SKM-1 treated with dmso at 0.1 percent for 144 hours (cell line): ENCODE data around the gene NPL.

Source experiments
- DNase-seq: peaks from one replicate; lab custom pipeline; 2025; ENCODE audit not compliant: unreplicated experiment; lab: John Stamatoyannopoulos, UW

The NPL gene

DNA sequence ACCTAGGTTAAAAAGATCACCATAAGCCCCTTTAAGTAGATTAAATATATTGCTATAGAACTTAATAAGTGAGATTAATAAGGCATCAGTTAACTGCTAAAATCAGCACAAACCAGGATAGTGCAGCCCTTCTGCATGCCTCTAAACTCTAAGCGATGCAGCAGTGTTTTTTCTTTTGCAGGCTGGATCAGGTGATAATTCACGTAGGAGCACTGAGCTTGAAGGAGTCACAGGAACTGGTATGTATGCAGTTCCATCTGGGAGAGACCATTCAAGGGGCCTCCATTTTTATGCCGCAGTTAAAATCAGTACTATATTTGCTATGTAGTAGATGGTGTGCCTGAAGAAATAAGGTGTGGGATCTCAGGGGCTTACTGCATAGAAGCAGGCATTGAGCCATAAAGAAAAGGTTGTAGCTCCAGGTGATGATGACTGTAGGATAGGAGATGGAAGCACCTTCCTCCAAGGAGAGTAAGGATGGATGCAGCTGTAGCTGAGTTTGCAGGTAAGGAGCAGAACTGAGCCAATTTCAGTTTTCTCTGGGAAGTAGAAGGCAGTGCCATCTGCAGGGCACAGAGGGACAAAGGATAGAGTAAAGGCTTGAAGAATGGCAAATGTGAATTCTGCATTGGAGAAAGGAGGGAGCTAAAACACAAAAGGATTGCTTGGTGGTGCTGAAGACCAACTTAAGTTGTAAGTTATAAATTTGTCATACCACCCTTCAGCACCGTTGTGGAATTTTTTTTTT is 22.6 kb downstream of the NPL start:
- DNase-seq: no peak

DNA sequence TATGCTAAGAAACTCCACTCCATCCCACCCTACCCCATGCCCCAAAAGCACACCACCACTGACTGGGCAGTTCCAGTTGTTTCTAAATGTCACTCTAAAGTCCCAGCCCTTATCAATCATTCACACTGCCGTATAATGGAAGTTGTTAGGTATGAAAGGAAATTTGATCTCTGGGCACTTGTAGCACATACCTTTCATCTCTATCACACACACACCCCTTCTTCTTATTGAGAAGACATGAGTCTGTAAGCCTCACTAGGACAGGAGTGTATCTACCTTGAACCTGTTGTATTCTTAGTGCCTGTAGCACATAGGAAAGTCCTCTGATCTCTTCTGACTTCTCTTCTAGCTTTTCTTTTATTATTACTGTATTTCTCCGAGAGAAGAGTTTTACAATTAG is 27.3 kb downstream of the NPL start:
- DNase-seq: no peak

DNA sequence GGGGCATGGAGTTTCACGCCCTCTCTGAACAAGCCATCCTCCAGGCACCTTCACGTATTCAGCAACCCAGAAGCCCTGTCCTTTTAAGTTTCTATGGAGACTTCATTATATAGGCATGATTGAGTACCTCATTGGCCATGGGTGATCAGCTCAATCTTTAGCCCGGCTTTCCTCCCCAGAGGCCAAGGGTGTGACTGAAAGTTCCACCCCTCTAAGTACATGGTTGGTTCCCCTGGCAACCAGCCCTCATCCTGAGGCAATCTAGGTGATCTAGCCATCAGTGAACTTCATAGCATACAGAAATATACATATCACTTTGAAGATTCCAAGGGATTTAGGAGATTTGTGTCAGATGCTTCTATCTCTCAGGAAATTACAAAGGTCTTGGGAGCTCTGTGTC is 28.2 kb downstream of the NPL start:
- DNase-seq: no peak

DNA sequence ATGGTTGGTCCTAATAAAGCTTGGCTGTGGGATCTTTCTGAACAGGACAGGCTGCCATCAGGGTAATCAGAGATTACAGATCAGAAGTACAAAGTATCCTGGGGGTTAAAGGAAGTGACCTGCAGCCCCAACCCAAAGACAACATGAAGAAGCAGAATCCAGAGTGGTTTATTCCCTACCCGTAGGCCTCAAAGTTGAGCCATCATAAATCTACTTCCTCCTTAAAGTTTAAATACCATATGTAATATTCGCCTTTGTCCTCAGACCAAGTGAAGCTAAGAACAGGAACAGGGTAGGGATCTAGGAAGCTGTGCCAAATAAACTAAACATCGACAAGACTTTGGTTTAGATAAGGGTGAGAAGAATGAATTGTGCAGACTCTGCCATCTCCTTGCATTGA is 33.6 kb downstream of the NPL start:
- DNase-seq: peak; percentile 45

DNA sequence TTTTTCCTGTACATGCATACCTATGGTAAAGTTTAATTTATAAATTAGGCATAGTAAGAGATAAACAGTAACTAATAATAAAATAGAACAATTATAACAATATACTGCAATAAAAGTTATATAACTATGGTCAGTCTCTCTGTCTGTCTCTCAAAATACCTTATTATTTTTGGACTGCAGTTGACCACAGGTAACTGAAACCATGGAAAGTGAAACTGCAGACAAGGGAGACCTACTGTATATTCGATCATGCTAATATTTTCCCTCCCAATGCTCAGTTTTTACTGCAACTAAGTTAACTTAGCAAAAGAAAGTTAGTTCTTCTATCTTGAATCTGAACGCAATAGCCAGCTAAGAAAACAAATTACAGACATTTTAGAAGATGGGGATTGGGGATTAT is 37.3 kb downstream of the NPL start:
- no peak for DNase-seq

DNA sequence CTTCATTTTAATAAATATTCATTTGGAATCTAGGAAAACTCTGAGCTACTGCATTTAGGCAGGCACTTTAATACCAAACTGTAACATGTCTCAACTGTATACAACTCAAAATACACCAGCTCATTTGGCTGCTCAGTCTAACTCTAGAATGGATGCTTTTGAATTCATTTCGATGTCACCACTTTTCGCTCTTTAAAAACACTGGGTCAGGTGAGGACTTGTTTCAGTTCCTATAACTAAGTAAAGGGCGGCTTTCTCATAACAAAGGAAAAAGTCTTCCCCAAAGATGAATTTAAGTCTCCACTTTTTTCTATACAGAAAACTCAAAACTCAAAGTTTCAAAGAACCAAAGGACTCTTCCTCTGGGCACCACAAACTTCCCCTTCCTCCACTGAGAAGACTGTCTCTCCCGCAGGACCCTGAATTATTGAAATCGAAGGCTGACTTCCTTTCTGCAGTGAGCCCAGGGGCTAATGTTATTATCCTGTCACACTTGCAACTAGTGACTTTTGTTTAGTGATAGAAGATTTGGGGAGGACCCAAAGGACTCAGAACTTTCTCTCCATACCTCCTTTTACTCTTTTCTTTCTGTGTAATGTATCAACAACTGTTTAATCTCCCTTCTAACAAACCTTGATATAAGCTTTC is 39.8 kb downstream of the NPL start:
- peak; percentile 45 for DNase-seq

DNA sequence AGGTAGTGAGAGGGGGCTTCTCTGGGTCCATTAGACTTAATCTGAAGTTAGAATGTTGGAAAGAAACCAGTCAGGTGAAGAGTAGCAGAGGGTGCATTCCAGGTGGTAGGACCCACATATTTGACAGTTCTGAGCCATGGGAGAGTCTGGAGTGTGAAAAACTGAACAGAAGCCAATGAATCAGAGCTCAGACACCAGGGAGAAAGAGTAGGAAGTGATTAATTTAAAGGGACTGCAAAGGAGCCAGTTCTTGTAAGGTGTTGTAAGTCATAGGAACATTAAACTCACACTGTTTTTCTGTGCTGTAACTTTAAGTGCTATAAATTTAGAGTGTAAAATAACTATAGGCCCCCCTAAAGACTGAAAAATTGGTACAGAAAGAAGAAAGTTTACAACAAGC is 43.7 kb downstream of the NPL start:
- no peak for DNase-seq

DNA sequence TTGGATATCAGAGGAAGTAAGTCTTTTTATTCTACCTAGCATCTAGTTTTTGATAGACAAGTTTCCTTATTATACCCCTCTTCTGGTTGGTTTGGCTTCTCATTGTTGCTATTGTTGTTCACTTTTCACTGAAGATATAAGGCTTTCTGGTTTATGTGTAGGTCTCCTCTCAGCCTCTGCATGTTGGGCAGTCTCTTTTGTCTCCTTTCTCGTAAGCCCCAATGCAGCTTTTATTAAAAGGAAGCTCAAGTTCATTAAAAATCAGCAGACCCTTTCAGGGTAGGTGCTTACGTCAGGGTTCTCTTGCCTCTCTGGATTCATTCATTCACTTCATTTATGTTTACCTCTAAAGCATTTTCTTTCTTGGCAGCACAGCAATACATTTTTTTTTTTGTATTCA is 44.8 kb downstream of the NPL start:
- DNase-seq: no peak

DNA sequence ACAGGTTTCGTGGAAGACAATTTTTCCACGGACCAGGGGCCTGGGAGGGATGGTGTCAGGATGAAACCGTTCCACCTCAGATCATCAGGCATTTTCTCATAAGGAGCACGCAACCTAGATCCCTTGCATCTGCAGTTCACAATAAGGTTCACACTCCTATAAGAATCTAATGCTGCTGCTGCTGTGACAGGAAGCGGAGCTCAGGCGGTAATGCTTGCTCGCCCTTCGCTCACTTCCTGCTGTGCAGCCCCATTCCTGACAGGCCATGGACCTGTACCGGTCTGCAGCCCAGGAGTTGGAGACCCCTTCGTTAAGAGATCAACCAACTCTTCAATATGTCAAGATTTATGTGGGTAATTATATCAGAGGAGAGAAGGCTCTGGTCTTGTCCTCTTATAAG is 46.2 kb downstream of the NPL start:
- DNase-seq: no peak

DNA sequence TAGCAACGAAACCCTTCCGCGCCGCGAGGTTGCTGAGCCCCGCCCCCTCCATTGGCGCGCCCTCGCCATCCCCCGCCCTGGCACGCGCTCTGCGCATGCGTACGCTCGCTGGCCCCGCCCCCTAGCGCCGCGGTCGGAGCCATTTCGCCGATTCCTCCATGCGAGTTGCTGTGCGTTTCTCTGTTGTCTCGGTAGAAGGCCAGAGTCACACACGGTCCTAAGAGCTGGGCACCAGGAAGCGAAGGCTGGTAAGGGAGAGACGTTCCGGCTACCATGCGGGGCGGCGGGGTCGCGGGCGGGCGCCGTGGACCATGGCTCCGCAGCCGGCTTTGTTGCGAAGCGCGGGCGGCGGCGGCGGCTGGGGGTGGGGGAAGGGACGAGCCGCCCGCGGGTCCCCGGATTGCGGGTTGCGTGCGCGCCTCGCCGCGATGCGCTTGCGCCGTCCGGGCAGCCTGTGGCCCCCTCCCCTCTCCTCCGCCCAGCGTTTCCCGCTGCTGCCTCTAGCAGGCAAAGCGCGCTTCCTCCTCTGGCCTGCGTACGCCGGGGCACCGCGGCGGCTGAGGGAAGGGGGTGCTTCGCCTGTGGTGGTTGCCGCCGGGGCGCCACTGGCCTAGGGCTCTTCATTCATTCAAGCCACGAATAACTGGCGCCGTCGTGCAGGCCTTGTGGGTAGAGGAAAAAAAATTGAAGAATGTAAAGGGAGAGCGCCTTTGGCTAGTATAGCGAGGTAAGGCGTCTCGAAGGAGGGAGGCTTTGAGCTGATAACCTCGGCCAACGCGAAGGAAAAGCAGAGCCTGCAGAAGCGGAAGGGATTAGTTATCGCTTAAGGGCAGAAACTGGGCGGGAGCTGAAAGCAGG is 49.9 kb downstream of the NPL start, which contains the start of gene DHX9:
TSS of gene DHX9 (plus strand) at position 139 of the 858 bp plus-strand sequence. CDS start 3,220 bp downstream, outside the sequence.
- DNase-seq: peak; percentile 95

DNA sequence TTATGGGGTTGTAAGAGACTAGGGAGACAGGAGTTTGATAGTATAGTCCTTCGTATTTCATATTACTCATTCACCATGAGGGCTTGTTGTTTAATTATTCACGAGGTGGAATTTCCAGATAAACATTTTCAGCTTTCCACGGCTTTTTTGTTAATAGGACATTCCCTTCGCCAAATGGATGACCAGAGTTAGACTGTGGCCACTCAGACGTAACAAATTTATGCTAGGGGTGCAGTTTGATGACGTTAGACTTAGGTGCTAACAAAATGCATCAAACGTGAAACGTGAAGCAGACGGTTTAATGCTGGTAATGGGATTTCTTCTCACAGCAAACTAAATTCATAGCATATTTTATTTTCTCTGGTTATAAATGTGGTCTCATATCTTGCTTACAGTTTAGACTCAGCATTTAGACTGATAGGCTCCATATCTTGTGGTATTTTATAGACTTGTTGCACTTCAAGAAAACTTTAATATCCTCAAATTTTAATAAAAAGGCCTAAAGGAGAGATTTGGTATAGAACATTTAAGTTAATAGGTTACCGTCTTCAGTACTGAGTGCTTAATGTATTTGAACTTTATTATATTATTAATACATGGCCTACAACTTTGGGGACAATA is 51.9 kb downstream of the NPL start:
- DNase-seq: no peak

DNA sequence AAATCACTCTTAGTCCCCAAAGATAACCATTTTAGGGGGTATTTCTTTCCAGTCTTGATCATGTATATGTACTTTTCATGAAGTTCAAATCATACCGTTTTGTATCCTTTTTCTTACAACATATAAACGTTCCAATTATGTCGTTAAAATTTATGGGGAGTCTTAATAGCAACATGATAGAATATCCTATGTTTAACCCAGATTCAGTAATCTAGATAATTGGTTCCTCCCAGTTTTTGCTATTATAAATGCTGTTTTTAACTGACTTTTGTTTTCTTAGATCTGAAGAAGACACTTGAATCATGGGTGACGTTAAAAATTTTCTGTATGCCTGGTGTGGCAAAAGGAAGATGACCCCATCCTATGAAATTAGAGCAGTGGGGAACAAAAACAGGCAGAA is 52.7 kb downstream of the NPL start:
- DNase-seq: no peak

DNA sequence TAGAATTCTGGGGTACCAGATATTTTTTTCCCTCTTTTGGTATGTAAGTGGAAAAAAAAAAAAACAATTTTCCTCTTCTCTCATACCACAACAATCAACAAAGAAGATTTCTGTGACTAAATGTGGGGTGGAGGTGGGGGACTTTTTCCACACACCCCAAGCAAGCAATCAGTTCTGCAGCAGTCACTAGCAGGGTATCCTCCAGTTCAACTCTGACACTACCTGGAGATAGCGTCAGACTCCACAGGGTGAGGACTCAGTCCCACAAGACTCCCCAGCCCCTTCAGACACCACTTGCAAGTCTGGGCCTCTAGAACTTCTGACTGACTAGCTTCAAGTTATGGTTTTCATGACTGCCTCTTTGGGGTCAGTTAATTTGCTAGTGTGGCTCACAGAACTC is 55.8 kb downstream of the NPL start:
- DNase-seq: no peak

DNA sequence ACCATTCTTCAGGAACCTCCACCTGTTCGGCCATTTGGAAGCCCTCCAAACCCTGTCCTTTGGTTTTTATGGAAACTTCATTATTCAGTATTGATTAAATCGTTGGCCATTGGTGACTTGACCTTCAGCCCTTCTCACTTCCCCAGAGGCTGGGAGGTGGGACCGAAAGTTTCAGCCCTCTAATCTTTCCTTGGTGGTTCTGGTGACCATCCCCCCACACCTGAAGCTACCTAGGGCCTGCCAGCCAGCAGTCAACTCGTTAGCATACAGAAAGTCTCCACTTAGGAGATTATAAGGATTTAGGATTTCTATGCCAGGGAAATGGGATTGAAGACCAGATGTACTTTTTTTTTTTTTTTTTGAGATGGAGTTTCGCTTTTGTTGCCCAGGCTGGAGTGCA is 56.3 kb downstream of the NPL start:
- DNase-seq: no peak

DNA sequence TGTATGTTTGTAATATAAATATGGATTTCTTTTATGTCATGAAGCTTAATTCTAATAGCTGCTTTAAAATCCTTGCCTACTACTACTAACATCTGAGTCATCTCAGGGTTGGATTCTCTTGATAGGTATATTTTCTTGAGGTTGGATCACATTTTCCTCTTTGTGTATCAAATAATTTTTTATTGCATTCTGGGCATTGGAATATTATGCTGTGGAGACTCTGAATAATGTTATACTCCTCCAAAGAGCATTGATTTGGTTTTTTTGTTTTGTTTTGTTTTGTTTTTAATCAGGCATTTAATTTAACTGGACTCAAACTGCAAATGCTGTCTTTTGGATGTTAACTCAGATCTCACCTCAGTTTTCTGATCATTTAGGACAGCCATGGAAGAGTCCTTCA is 57.5 kb downstream of the NPL start:
- DNase-seq: no peak

DNA sequence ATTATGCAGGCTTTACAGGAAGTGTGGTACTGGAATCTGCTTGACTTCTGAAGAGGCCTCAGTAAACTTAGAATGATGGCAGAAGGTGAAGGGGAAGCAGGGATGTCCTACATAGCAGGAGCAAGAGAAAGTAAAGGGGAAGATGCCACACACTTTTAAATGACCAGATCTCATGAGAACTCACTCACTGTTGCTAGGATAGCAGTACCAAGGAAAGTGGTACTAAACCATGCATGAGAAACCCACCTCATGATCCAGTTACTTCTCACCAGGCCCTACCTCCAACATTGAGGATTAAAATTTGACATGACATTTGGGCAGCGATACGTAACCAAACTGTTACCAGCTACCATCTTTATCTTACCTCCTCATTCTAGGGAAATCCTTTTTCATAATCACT is 59.2 kb downstream of the NPL start:
- DNase-seq: no peak

DNA sequence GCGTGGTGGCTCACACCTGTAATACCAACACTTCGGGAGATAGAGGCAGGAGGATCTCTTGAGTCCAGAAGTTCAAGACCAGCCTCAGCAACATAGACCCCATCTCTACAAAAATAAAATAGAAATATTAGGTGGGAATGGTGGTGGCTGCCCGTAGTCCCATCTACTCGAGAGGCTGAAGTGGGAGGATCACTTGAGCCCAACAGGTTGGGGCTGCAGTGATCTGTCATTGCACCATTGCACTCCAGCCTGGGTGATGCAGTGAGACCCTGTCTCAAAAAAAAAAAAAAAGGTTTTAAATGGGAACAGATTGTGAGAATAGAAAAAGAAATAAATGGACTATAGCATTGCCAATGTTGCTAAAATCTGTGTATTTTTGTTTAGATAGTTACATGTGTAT is 60.7 kb downstream of the NPL start:
- no peak for DNase-seq

DNA sequence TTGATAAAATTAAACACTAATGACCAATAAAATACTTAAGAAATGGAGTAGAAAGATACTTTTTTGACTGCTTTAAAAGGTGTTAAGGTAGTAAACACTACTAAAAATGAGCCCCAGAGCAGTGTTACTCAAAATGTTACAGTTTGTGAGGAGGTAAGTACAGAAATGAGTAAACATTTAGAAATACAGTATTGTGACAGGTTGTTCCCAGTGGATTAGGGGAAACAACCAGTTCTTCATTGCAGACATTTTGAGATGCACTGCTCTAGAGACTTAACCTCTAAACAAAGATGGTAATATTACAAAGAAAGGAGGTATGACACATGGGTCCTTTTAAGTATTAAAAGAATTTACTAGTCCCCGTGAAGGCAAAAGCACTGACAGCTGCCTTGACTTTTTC is 62.3 kb downstream of the NPL start:
- DNase-seq: no peak

DNA sequence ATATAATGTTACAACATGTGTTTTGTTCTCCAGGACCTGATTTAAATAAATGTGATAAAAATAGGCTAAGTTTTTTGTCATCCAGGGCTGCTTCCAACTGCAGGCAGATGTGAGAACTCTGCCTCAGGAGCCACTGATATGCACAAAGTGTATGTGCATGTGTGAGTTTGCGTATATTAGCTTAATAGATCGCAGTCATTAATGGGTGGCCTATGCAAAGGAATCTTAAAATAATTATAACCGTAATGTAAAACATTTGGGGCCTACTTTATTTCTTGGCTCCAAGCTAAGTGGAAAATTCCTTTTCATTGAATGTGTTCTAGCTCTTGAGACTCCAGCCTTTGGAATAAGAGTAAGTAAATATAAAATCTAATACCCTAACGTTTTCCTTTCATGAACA is 66.3 kb downstream of the NPL start:
- DNase-seq: no peak

DNA sequence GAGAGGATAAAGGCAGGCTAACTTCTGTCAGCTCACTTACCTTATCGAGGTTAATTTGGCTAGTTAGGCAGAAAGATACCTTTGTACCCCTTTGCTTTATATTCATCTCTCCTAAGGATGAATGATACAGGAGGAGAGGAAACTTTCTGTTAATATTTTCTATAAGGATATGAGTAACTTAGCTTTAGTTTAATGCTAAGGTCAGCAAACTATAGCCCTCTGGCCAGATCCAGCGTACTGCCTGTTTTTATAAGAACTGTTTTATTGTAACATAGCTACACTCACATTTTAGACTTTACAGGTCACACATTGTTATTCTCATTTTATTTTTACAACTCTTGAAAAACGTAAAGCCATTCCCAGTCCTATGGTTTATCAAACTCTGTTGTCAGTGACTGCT is 67.6 kb downstream of the NPL start:
- no peak for DNase-seq

DNA sequence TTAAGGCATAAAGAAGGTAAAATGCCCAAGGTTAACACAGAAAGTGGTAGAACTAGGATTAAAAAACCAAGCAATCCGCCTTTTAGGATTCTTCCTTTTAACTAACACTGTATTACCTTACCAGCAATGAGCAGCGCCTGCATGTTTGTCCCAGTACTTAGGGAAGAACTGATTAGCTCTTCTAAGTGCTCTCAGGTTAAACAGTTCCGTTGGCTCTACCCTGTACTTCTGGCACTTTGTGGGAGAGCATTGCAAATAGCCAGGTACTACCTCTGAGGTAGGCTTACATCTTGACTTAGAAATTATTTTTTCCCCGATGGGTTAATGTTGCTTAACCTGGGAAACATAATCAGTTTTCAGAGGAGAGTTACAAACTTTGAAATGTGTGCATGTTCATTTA is 71.1 kb downstream of the NPL start:
- no peak for DNase-seq

DNA sequence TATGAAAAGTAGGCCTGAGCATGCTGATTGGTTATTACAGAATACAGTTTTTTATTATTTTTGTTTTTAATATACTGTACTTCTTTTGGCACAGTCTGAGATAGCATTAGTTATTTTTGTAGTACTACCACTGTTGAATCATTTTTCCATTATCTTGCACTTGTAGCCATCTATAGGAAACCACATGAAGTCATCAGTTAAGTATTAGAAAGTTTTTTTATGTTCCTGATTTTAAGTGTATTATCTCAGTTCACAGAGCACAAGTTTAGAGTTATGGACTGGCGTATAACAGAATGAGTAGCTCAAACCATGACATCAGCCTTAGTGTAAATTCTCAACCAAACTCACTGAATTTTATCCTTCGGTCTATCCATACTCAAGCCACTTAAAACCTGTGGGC is 72.4 kb downstream of the NPL start:
- no peak for DNase-seq
